Aorta (tissue), 5 donors: ENCODE results near the gene KCNIP3. TPM values are rescaled to one million over a fixed set of nuclear protein-coding genes. Genes with fewer than 3 reads are reported as not detected.
A peak's percentile ranks its signal among the peaks of the same experiment; 100 is the strongest.

Experiments used
- ATAC-seq: fragments of 200-7000 bp; cut with Tn5 transposase; one replicate; pipeline ENCODE4 v1.9.1; 2022; ENCODE audit warnings: moderate library complexity; ENCODE audit not compliant: low FRiP score
- DNase-seq, 2 donors: peaks; one replicate each; pipeline ENCODE4 v3.0.0-alpha.2; 2020
- H3K27ac ChIP-seq, 2 donors: one replicate each; pipeline ENCODE4 v1.5.1; 2013; ENCODE audit warnings: low read length in 2 of 2, mild to moderate bottlenecking in 2 of 2, moderate library complexity in 2 of 2, control low read depth in 1 of 2, inconsistent platforms in 1 of 2, low read depth in 1 of 2
- H3K27me3 ChIP-seq, 2 donors: one replicate each; pipeline ENCODE4 v1.6.1; 2013; ENCODE audit warnings: control low read depth in 1 of 2, low read length in 1 of 2, mild to moderate bottlenecking in 1 of 2, moderate library complexity in 1 of 2; ENCODE audit not compliant: insufficient read depth in 2 of 2, control insufficient read depth in 1 of 2
- H3K36me3 ChIP-seq, 2 donors: one replicate each; pipeline ENCODE4 v1.6.1; 2013; ENCODE audit warnings: control low read depth in 1 of 2, low read length in 1 of 2, mild to moderate bottlenecking in 1 of 2; ENCODE audit not compliant: insufficient read depth in 2 of 2, control insufficient read depth in 1 of 2
- H3K4me1 ChIP-seq, 2 donors: one replicate each; pipeline ENCODE4 v1.6.1; 2013; ENCODE audit warnings: low read length in 2 of 2, control low read depth in 1 of 2, mild to moderate bottlenecking in 1 of 2, moderate library complexity in 1 of 2; ENCODE audit not compliant: insufficient read depth in 2 of 2, control insufficient read depth in 1 of 2
- H3K4me3 ChIP-seq, 2 donors: one replicate each; pipeline ENCODE4 v1.5.1; 2013; ENCODE audit warnings: low read length in 2 of 2, control low read depth in 1 of 2, mild to moderate bottlenecking in 1 of 2
- H3K9me3 ChIP-seq: one replicate; pipeline ENCODE4 v1.6.1; 2013; ENCODE audit warnings: mild to moderate bottlenecking, low read length; ENCODE audit not compliant: control insufficient read depth
- WGBS, 2 donors: extraction: QIAGEN DNeasy Blood & Tissue Kit; methylation state at CpG; one replicate each; pipeline ENCODE4 v1.1.7; 2013; 5-methylcytosine and 5-hydroxymethylcytosine counted together
- intact Hi-C, 2 donors: fragments of 100-400 bp; cut with DNase I; formaldehyde crosslinking; loops; one replicate each; pipeline versions ENCODE4 v1.14.2 to v1.15.0; 2022
- polyA plus RNA-seq, 2 donors: library from polyadenylated mRNA; stranded (reverse); fragments of 200-250 nt; gene quantifications; one replicate each; pipeline ENCODE4 v1.2.3, GENCODE V29; 2013
- total RNA-seq, 2 donors: library from RNA; stranded (reverse); fragmentation: NEBNext Ultra II Directional; extraction: Animal tissue kit (Norgen Biotek cat#: 25700); gene quantifications; one replicate each; pipeline ENCODE4 v1.2.1, GENCODE V29; 2021
- donor health status: healthy with polysubstance abuse.
- donor health status: Bipolar disorder and iron deficiency.
- donor health status: DM: no; HTN: no; CAD: no.
- donor health status: DM: no; HTN: no; CAD: no.
- donor health status: DM: yes; HTN: yes; CAD: no.

KCNIP3 gene
- total and polyA plus RNA-seq, 4 donors, result 2.9 to 10.7 (median 7.7) TPM

DNA sequence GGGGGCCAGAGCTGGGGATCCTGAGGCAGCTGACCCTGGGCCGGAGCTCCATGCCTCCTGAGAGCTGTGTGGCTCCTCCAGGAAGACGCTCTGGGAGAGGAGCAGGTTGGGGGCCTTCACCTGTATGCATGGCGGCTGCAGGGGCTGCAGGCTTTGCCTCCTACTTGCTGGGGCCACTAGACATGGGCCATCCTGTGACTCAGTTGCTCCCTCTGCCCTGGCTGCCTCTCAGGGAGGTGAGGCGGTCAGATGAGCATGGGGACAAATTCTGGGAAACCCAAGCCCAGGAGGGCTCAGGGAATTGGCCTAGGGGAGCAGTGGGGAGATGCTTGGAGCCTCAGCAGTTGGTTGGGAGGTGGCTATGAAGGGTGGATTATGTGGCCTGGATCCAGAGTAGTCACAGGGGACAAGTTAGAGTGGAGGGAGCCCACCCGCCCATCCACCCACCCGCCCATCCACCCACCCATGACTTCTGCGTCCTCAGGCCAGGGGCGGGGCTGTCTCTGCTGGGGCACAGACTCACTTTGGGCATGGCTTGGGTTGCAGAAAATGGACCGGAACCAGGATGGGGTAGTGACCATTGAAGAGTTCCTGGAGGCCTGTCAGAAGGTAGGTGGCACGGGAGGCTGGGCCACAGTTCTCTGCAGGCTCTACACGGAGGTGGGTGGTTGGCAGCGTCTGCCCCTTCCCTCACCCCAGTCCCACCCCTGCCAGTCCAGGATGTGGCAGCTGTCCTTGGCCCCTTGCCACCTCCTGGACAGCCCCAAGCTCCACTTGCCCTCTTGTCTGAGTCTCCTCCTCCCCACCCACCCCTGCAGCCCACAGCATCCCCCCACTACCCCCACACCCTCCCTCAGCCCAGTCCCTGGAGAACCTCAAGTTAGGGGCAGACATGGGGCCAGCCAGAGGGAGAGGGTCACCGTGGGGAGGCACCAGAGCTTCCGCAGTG, 85.8 kb downstream of the KCNIP3 start:
- Histone ChIP-seq H3K36me3 (no peaks in the 10 kb centered on the region), H3K27me3 (no peaks in the 10 kb centered on the region), H3K4me3 (no peak overlapping the region), H3K27ac (no peak overlapping the region), H3K4me1 (no peaks in the 10 kb centered on the region), H3K9me3 (no peaks in the 10 kb centered on the region)
- DNase-seq (no peak), ATAC-seq (no peak)
- WGBS, 2 donors, result 88 to 89% methylated on average over 13 to 14 of the region's 14 CpGs
- intact Hi-C loops, result no loop called here

DNA sequence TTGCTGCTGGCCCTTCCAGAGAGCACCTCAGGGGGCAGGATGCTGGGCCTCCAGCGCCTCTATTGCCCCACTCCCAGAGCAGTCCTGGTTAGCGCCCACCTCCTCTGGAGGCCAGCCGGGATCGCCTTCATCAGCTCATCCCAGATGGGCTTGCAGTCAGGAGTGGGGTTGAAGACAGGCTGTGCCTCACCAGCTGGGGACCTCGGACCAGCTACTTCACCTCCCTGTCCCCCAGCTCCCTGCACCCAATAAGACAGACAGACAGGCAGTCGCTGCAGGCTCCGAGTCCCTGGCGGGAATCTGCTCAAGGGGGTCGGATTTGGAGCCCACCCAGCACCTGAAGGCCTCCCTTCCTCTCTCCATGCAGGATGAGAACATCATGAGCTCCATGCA, 86.5 kb downstream of the KCNIP3 start:
- Histone ChIP-seq H3K36me3 (no peaks in the 10 kb centered on the region), H3K9me3 (no peaks in the 10 kb centered on the region), H3K27me3 (no peaks in the 10 kb centered on the region), H3K27ac (no peak overlapping the region), H3K4me1 (no peaks in the 10 kb centered on the region), H3K4me3 (no peak overlapping the region)
- DNase-seq, result peak in 1 of 2 donors; percentile 68
- 91% methylated on average over 9 of the region's 9 CpGs for WGBS, 2 donors
- ATAC-seq, result no peak
- intact Hi-C loops, result no loop called here

DNA sequence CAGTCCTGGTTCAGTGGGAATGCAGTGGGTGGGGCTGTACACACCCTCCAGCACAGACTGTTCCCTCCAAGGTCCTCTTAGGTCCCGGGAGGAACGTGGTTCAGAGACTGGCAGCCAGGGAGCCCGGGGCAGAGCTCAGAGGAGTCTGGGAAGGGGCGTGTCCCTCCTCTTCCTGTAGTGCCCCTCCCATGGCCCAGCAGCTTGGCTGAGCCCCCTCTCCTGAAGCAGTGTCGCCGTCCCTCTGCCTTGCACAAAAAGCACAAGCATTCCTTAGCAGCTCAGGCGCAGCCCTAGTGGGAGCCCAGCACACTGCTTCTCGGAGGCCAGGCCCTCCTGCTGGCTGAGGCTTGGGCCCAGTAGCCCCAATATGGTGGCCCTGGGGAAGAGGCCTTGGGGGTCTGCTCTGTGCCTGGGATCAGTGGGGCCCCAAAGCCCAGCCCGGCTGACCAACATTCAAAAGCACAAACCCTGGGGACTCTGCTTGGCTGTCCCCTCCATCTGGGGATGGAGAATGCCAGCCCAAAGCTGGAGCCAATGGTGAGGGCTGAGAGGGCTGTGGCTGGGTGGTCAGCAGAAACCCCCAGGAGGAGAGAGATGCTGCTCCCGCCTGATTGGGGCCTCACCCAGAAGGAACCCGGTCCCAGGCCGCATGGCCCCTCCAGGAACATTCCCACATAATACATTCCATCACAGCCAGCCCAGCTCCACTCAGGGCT, 87.9 kb downstream of the KCNIP3 start:
- 58 to 59% methylated on average over 8 to 12 of the region's 12 CpGs for WGBS, 2 donors
- no peaks in the 10 kb centered on the region for H3K36me3 ChIP-seq
- DNase-seq (peak in 1 of 2 donors; percentile 74), ATAC-seq (peak; percentile 48)
- H3K4me1 ChIP-seq, result no peaks in the 10 kb centered on the region
- no peaks in the 10 kb centered on the region for H3K27me3 ChIP-seq
- H3K27ac ChIP-seq, result no peak overlapping the region
- no peaks in the 10 kb centered on the region for H3K9me3 ChIP-seq
- H3K4me3 ChIP-seq, result no peak overlapping the region
- intact Hi-C loops, result no loop called here

DNA sequence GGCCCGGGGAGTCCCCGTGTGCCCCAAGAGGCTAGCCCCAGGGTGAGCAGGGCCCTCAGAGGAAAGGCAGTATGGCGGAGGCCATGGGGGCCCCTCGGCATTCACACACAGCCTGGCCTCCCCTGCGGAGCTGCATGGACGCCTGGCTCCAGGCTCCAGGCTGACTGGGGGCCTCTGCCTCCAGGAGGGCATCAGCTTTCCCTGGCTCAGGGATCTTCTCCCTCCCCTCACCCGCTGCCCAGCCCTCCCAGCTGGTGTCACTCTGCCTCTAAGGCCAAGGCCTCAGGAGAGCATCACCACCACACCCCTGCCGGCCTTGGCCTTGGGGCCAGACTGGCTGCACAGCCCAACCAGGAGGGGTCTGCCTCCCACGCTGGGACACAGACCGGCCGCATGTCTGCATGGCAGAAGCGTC, 88.4 kb downstream of the KCNIP3 start:
- H3K36me3 ChIP-seq, result no peaks in the 10 kb centered on the region
- intact Hi-C loops, result no loop called here
- ATAC-seq (no peak), DNase-seq (peak in 1 of 2 donors; percentile 72)
- H3K27me3 ChIP-seq, result no peaks in the 10 kb centered on the region
- H3K27ac ChIP-seq, result no peak overlapping the region
- no peak overlapping the region for H3K4me3 ChIP-seq
- WGBS, 2 donors, result 86 to 90% methylated on average over 12 of the region's 12 CpGs
- no peaks in the 10 kb centered on the region for H3K4me1 ChIP-seq
- no peaks in the 10 kb centered on the region for H3K9me3 ChIP-seq

DNA sequence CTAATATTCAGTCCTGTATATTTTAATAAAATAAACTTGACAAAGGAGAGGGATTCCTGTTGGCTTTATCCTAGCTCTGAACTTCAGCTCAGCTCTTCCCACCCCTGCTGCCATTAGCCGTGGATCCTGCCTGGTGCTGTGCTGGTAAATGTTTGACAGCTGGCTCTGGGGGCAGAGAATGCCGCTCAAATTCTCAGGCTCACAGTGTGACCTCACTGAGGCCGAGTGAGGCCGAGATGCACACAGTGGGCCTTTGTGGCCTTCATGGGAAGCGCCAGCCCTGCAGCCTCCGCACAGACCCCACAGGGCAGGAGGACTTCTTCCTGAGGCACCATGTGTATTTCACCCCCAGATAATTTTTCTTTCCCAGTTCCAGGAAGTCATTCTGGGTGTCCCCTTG, 88.9 kb downstream of the KCNIP3 start:
- 85 to 91% methylated on average over 6 of the region's 6 CpGs for WGBS, 2 donors

DNA sequence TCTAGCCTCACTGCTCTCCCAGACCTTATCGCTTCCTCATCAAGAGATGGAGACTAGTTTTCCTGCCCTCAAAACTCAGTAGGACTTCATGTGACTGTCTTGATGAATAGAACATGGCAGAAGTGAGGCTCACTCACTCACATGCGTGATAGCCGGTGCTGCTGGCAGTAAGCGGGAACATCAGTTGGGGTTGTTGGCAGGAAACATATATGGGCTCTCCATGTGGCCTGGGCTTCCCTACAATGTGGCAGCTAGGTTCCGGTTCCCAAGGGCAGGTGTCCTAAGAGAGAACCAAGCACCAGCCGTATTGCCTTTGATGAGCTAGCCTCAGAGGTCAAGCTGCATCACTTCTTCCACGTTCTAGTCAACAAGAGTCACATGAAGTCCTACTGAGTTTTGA, 90.2 kb downstream of the KCNIP3 start:
- H3K36me3 ChIP-seq, result no peaks in the 10 kb centered on the region
- DNase-seq (peak in 1 of 2 donors; percentile 32), ATAC-seq (no peak)
- WGBS, 2 donors, result 62 to 66% methylated on average over 7 of the region's 7 CpGs
- no peaks in the 10 kb centered on the region for H3K4me1 ChIP-seq
- no peak overlapping the region for H3K27ac ChIP-seq
- H3K9me3 ChIP-seq, result no peaks in the 10 kb centered on the region
- intact Hi-C loops, result no loop called here
- H3K4me3 ChIP-seq, result no peak overlapping the region
- H3K27me3 ChIP-seq, result no peaks in the 10 kb centered on the region

More for the DNA sequence above, 88.9 kb downstream of the KCNIP3 start:
- H3K36me3 ChIP-seq, result no peaks in the 10 kb centered on the region
- H3K4me1 ChIP-seq, result no peaks in the 10 kb centered on the region
- peak in 1 of 2 donors; percentile 48 for DNase-seq
- ATAC-seq, result no peak
- no peak overlapping the region for H3K27ac ChIP-seq
- no peak overlapping the region for H3K4me3 ChIP-seq
- no peaks in the 10 kb centered on the region for H3K27me3 ChIP-seq
- intact Hi-C loops, result no loop called here
- no peaks in the 10 kb centered on the region for H3K9me3 ChIP-seq

DNA sequence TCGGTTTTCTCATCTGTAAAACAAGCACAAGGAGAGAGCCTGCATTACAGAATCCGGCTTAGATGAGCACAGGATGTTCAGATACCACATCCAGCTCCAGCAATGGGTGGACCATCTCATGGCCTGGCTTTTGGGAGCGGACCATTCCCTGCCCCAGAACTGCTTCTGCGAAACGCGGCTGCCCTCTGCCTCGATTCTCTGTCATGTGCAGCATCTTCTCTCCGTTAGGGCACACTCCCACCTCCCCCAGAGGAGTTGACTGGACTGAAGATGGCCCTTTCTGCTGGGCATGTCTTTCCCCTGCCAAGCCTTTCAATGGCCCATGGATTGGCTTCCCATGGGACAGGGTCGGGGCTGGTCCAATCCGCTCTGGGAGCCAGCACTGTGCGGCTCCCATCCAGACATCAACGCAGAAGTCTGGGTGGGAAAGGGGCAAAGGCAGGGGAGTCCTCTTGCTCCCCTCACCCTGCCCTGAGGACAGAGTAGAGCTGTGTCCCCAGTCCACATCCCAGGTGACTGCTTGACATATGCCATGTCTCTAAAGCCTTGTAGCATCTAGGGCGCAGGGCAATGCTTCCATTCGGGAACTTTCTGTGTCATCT, 91.0 kb downstream of the KCNIP3 start:
- no peaks in the 10 kb centered on the region for H3K4me1 ChIP-seq
- peak in 1 of 2 donors; percentile 54 for DNase-seq
- no peak for ATAC-seq
- no peak overlapping the region for H3K4me3 ChIP-seq
- no peaks in the 10 kb centered on the region for H3K27me3 ChIP-seq
- H3K36me3 ChIP-seq, result no peaks in the 10 kb centered on the region
- WGBS, 2 donors, result 87 to 89% methylated on average over 14 of the region's 14 CpGs
- no peak overlapping the region for H3K27ac ChIP-seq
- intact Hi-C loops, result no loop called here
- no peaks in the 10 kb centered on the region for H3K9me3 ChIP-seq

DNA sequence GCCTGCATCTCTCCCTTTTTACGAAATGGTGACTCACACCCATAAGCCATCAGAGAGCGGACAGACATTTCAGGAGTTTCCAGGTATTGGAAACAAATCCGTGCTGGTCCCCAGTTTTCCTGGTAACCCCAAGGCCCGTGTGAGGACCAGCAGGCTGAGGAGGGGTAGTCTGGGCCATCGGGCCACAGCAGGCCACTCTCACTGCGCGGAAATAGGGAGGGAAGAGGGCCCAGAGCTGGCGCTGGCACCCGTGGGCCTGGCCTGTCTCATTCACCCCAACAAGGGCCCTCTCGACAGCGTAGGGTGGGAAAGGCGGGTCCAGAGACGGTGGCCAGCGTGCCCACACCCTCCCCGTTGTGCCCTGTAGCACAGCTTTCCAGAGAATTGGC, 91.7 kb downstream of the KCNIP3 start:
- Histone ChIP-seq H3K4me1 (no peaks in the 10 kb centered on the region), H3K9me3 (no peaks in the 10 kb centered on the region), H3K4me3 (no peak overlapping the region), H3K27me3 (no peaks in the 10 kb centered on the region), H3K36me3 (no peaks in the 10 kb centered on the region), H3K27ac (no peak overlapping the region)
- WGBS, 2 donors, result 35 to 41% methylated on average over 15 of the region's 15 CpGs
- ATAC-seq (no peak), DNase-seq (no peak)
- intact Hi-C loops, result no loop called here
